Lower lobe of right lung (tissue), 2 donors: ENCODE results near the gene P2RX6. TPM values are rescaled to one million over a fixed set of nuclear protein-coding genes. Genes with fewer than 3 reads are reported as not detected.
"Not testable (repeated sequence)": the region's sequence is repeated elsewhere in the genome, so short reads cannot be mapped to it uniquely, and the experiment has no call there.

Source experiments
- ATAC-seq, 2 donors: fragments of 200-7000 bp; cut with Tn5 transposase; one replicate each; pipeline ENCODE4 v1.9.1; 2020 to 2022; ENCODE audit warnings: mild to moderate bottlenecking in 2 of 2, moderate library complexity in 2 of 2
- DNase-seq: peaks from one replicate; pipeline ENCODE4 v3.0.0-alpha.2; 2020
- H3K27ac ChIP-seq: fragments of 200-600 bp; one replicate; pipeline ENCODE4 v1.8.0; 2022
- H3K27me3 ChIP-seq: fragments of 200-600 bp; one replicate; pipeline ENCODE4 v1.8.0; 2022; ENCODE audit warnings: low read depth
- H3K36me3 ChIP-seq: fragments of 200-600 bp; one replicate; pipeline ENCODE4 v1.8.0; 2022; ENCODE audit warnings: mild to moderate bottlenecking
- H3K4me1 ChIP-seq: fragments of 200-600 bp; one replicate; pipeline ENCODE4 v1.8.0; 2022
- H3K4me3 ChIP-seq: fragments of 200-600 bp; one replicate; pipeline ENCODE4 v1.8.0; 2022; ENCODE audit warnings: mild to moderate bottlenecking
- H3K9me3 ChIP-seq: fragments of 200-600 bp; one replicate; pipeline ENCODE4 v1.8.0; 2022
- CTCF ChIP-seq: fragments of 200-600 bp; IDR thresholded peaks from one replicate; pipeline ENCODE4 v1.8.0; 2022; ENCODE audit warnings: antibody characterized with exemption, mild to moderate bottlenecking
- intact Hi-C: fragments of 100-400 bp; cut with DNase I; formaldehyde crosslinking; loops from one replicate; pipeline ENCODE4 v1.11.0; 2022
- total RNA-seq: library from RNA; stranded (reverse); fragmentation: NEBNext Ultra II Directional; extraction: Animal tissue kit (Norgen Biotek cat#: 25700); gene quantifications from one replicate; pipeline ENCODE4 v1.2.1, GENCODE V29; 2021
- donor health status: DM: no; HTN: yes; CAD: no; lungs with severe emphysema.

Gene P2RX6
- total RNA-seq, 1 donor from 2014 or later: 2.1 TPM

GRCh38 chr22:21000987-21001600 lies 13.9 kb upstream of the P2RX6 start:
- Histone ChIP-seq H3K36me3 (peaks cover 45% of the 10 kb centered on the region), H3K27me3 (no peaks in the 10 kb centered on the region), H3K27ac (peak overlapping the region; percentile 99), H3K4me1 (peaks cover 34% of the 10 kb centered on the region), H3K4me3 (peak overlapping the region; percentile 90), H3K9me3 (no peaks in the 10 kb centered on the region)
- DNase-seq (no peak), ATAC-seq (no peak)
- intact Hi-C loops: no loop called here
- no peak for TF ChIP-seq CTCF

- Histone ChIP-seq H3K36me3 (peaks cover 38% of the 10 kb centered on the region), H3K27ac (peak within 1 kb of the TSS; percentile 99), H3K27me3 (no peaks in the 10 kb centered on the region), H3K4me3 (peak within 1 kb of the TSS; percentile 90), H3K4me1 (peaks cover 34% of the 10 kb centered on the region), H3K9me3 (no peaks in the 10 kb centered on the region)
- peak; percentile 99 for DNase-seq
- peak; percentile 97 to 99 for ATAC-seq
- TF ChIP-seq CTCF: no peak
- intact Hi-C loops: no loop called here
Measured at GRCh38 chr22:21001601-21002325, 13.2 kb upstream of the P2RX6 start, which contains the start of gene THAP7. Gene THAP7, minus strand, starts transcription at chr22:21002118. Its CDS starts 207 bp downstream, at chr22:21001911.

- Histone ChIP-seq H3K27ac (no peak overlapping the region), H3K27me3 (no peaks in the 10 kb centered on the region), H3K9me3 (no peaks in the 10 kb centered on the region), H3K4me1 (peaks cover 34% of the 10 kb centered on the region), H3K4me3 (no peak overlapping the region), H3K36me3 (peaks cover 18% of the 10 kb centered on the region)
- DNase-seq (no peak), ATAC-seq (no peak)
- intact Hi-C loops: no loop called here
- no peak for TF ChIP-seq CTCF
Measured at GRCh38 chr22:21003782-21004181, 11.2 kb upstream of the P2RX6 start.

GRCh38 chr22:21009208-21009607 lies 5.8 kb upstream of the P2RX6 start:
- H3K36me3 ChIP-seq, H3K4me3 ChIP-seq, H3K9me3 ChIP-seq, H3K27me3 ChIP-seq, H3K4me1 ChIP-seq, H3K27ac ChIP-seq, ATAC-seq, intact Hi-C loops, DNase-seq: not testable (repeated sequence)

GRCh38 chr22:21009638-21010425 lies 5.1 kb upstream of the P2RX6 start:
- Histone ChIP-seq H3K9me3 (no peaks in the 10 kb centered on the region), H3K4me3 (no peak overlapping the region), H3K4me1 (peaks cover 15% of the 10 kb centered on the region), H3K36me3 (no peaks in the 10 kb centered on the region), H3K27me3 (no peaks in the 10 kb centered on the region), H3K27ac (no peak overlapping the region)
- ATAC-seq (peak; percentile 44 to 49), DNase-seq (no peak)
- TF ChIP-seq CTCF: no peak
- intact Hi-C loops: no loop called here
